GM12875 (cell line): ENCODE data around the gene SRC.

Source experiments
- H3K4me3 ChIP-seq: one replicate; pipeline ENCODE4 v1.5.1; 2011; ENCODE audit warnings: low read depth, low read length, control low read depth
- CTCF ChIP-seq: IDR thresholded peaks from 2 replicates; pipeline ENCODE4 v1.5.1; 2011; ENCODE audit warnings: low read depth, mild to moderate bottlenecking, control low read depth, inconsistent platforms, low read length, moderate library complexity, borderline replicate concordance; ENCODE audit not compliant: insufficient read depth

The SRC gene

GRCh38 chr20:37357481-37358365, 11.8 kb downstream of the SRC start:
- H3K4me3 ChIP-seq = no peak overlapping the region

GRCh38 chr20:37358366-37359150, 12.6 kb downstream of the SRC start:
- TF ChIP-seq CTCF = no peak
- no peak overlapping the region for H3K4me3 ChIP-seq

More at GRCh38 chr20:37357481-37358365, 11.8 kb downstream of the SRC start:
- TF ChIP-seq CTCF = no peak

- H3K4me3 ChIP-seq = no peak overlapping the region
- no peak for TF ChIP-seq CTCF
Observed at GRCh38 chr20:37359331-37359730, 13.4 kb downstream of the SRC start.

GRCh38 chr20:37359836-37360235, 13.9 kb downstream of the SRC start:
- no peak overlapping the region for H3K4me3 ChIP-seq
- TF ChIP-seq CTCF = no peak

- no peak for TF ChIP-seq CTCF
Observed at GRCh38 chr20:37360391-37361115, 14.6 kb downstream of the SRC start.

GRCh38 chr20:37361336-37361735, 15.4 kb downstream of the SRC start:
- no peak overlapping the region for H3K4me3 ChIP-seq
- no peak for TF ChIP-seq CTCF

More at GRCh38 chr20:37360391-37361115, 14.6 kb downstream of the SRC start:
- H3K4me3 ChIP-seq = no peak overlapping the region
